ENCODE measurements around the gene SCLT1.
A peak's percentile ranks its signal among the peaks of the same experiment; 100 is the strongest.

SCLT1 gene

GRCh38 chr4:129046055-129046959 is 47.0 kb downstream of the SCLT1 start:
- H3K27ac ChIP-seq, result no peak overlapping the region
- no peak for TF ChIP-seq CTCF (IDR thresholded peaks at IDR 0.05; ENCODE audit: low read depth, low read length)
- no peak for DNase-seq
- H3K27me3 ChIP-seq (ENCODE audit: insufficient read depth, low read depth, severe bottlenecking), result no peaks in the 10 kb centered on the region
- H3K36me3 ChIP-seq, result no peaks in the 10 kb centered on the region
- H3K9me3 ChIP-seq (ENCODE audit: severe bottlenecking), result peaks cover 4% of the 10 kb centered on the region
- H3K4me3 ChIP-seq (ENCODE audit: low read depth, low read length), result no peak overlapping the region

- TF ChIP-seq CTCF (IDR thresholded peaks at IDR 0.05; ENCODE audit: low read depth, low read length), result peak; percentile 36; the same call in 1 of the 2 replicates
- Histone ChIP-seq H3K9me3 (ENCODE audit: severe bottlenecking) (no peaks in the 10 kb centered on the region), H3K27ac (no peak overlapping the region), H3K27me3 (ENCODE audit: insufficient read depth, low read depth, severe bottlenecking) (no peaks in the 10 kb centered on the region), H3K36me3 (no peaks in the 10 kb centered on the region), H3K4me3 (ENCODE audit: low read depth, low read length) (no peak overlapping the region)
- DNase-seq, result no peak
Measured at GRCh38 chr4:129043523-129043922, 49.8 kb downstream of the SCLT1 start.

GRCh38 chr4:129040471-129040870 is 52.9 kb downstream of the SCLT1 start:
- Histone ChIP-seq H3K4me3 (ENCODE audit: low read depth, low read length) (no peak overlapping the region), H3K36me3 (no peaks in the 10 kb centered on the region), H3K27me3 (ENCODE audit: insufficient read depth, low read depth, severe bottlenecking) (no peaks in the 10 kb centered on the region), H3K27ac (no peak overlapping the region), H3K9me3 (ENCODE audit: severe bottlenecking) (no peaks in the 10 kb centered on the region)
- DNase-seq, result no peak
- no peak for TF ChIP-seq CTCF (IDR thresholded peaks at IDR 0.05; ENCODE audit: low read depth, low read length)

GRCh38 chr4:129037093-129037492 is 56.2 kb downstream of the SCLT1 start:
- Histone ChIP-seq H3K9me3 (ENCODE audit: severe bottlenecking) (no peaks in the 10 kb centered on the region), H3K4me3 (ENCODE audit: low read depth, low read length) (no peak overlapping the region), H3K27me3 (ENCODE audit: insufficient read depth, low read depth, severe bottlenecking) (no peaks in the 10 kb centered on the region), H3K36me3 (no peaks in the 10 kb centered on the region), H3K27ac (no peak overlapping the region)
- no peak for DNase-seq
- TF ChIP-seq CTCF (IDR thresholded peaks at IDR 0.05; ENCODE audit: low read depth, low read length), result no peak

- DNase-seq, result no peak
- H3K4me3 ChIP-seq (ENCODE audit: low read depth, low read length), result no peak overlapping the region
- H3K36me3 ChIP-seq, result peaks cover 3% of the 10 kb centered on the region
- no peak for TF ChIP-seq CTCF (IDR thresholded peaks at IDR 0.05; ENCODE audit: low read depth, low read length)
- no peak overlapping the region for H3K27ac ChIP-seq
- no peaks in the 10 kb centered on the region for H3K27me3 ChIP-seq (ENCODE audit: insufficient read depth, low read depth, severe bottlenecking)
- peaks cover 25% of the 10 kb centered on the region for H3K9me3 ChIP-seq (ENCODE audit: severe bottlenecking)
Measured at GRCh38 chr4:129014566-129015509, 78.5 kb downstream of the SCLT1 start.
